IPS-15b (cell line): ENCODE data around the gene STK39.

Experiments used
- H3K27me3 ChIP-seq: one replicate; pipeline ENCODE4 v1.6.1; 2013; ENCODE audit warnings: low read length; ENCODE audit not compliant: control insufficient read depth, insufficient read depth
- H3K36me3 ChIP-seq: one replicate; pipeline ENCODE4 v1.6.1; 2013; ENCODE audit warnings: low read length; ENCODE audit not compliant: control insufficient read depth, insufficient read depth
- H3K4me1 ChIP-seq: one replicate; pipeline ENCODE4 v1.6.1; 2013; ENCODE audit warnings: mild to moderate bottlenecking, low read length; ENCODE audit not compliant: control insufficient read depth, insufficient read depth
- H3K4me3 ChIP-seq: one replicate; pipeline ENCODE4 v1.5.1; 2013; ENCODE audit warnings: low read depth, low read length
- H3K9ac ChIP-seq: one replicate; pipeline ENCODE4 v1.6.1; 2013; ENCODE audit warnings: low read depth, mild to moderate bottlenecking, low read length
- H3K9me3 ChIP-seq: one replicate; pipeline ENCODE4 v1.6.1; 2013; ENCODE audit warnings: mild to moderate bottlenecking, low read length; ENCODE audit not compliant: control insufficient read depth, insufficient read depth

STK39 gene

GRCh38 chr2:168146892-168147810, 100.2 kb downstream of the STK39 start:
- Histone ChIP-seq H3K27me3 (no peaks in the 10 kb centered on the region), H3K4me3 (no peak overlapping the region), H3K36me3 (no peaks in the 10 kb centered on the region), H3K4me1 (no peaks in the 10 kb centered on the region), H3K9ac (no peak overlapping the region), H3K9me3 (no peaks in the 10 kb centered on the region)

DNA sequence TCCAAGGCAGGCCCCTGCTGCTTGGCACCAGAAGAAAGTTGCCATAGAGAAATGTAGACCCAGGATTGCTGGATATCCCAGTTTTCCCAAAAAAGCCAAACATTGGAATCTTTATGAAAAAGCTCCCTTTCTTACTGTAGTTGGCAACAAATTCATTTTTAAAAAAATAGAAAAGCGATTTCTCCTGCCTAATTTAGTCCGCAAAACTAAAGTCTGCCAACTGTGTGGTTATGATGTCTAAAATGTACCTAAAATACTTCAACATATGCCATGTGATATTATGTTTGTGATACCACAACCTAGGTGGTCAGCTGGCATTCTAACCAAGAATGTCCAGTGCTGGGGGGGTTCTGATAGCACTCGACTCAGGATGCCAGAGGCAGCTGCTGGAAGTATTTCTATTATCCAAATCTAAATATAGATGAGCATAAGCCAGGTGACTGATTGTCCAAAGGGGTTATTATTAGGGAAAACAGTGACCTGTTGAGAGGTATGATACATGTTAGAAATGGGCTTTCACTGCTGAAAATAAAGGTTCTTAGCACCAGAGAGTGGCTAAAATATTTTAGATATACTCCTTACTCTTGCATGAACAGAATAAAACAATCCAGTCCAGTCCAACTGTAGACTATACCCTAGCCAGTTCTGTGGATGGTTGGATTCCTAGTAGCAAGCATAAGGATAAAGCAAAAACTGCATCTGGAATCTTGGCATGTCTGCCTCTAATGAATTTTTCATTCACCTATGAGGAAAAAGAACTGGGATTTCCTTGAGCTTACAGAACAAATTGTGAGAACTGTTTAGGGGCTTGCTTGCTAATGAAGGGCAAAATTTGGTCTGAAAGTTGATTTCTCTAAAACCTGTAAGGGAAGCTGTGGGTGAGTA, 101.7 kb downstream of the STK39 start:
- no peak overlapping the region for H3K4me3 ChIP-seq
- H3K27me3 ChIP-seq, result no peaks in the 10 kb centered on the region
- no peak overlapping the region for H3K9ac ChIP-seq
- H3K4me1 ChIP-seq, result no peaks in the 10 kb centered on the region
- H3K36me3 ChIP-seq, result no peaks in the 10 kb centered on the region
- no peaks in the 10 kb centered on the region for H3K9me3 ChIP-seq

- Histone ChIP-seq H3K27me3 (no peaks in the 10 kb centered on the region), H3K36me3 (no peaks in the 10 kb centered on the region), H3K9me3 (no peaks in the 10 kb centered on the region), H3K4me1 (no peaks in the 10 kb centered on the region), H3K4me3 (no peak overlapping the region), H3K9ac (no peak overlapping the region)
These were observed 102.4 kb downstream of the STK39 start for GRCh38 chr2:168145011-168145410.

DNA sequence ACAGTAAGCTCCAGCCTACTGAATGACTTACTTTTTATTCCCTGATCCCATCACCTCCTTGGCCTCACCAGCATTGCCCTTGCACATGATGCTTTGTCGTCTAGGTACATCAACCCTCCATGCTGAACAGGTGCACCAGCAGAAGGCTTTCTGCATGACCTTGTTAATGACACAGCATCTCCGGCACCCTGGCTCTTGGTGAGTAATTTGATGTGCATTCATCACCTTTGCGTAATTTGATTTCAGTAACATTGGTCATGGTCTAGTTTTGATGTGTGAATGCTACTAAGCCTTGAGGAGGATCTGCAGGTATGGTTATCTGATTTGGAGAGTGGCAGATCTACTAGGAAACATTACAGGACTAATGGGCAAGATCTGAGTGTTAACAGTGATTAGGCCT, 103.6 kb downstream of the STK39 start:
- Histone ChIP-seq H3K27me3 (no peaks in the 10 kb centered on the region), H3K4me1 (peaks cover 3% of the 10 kb centered on the region), H3K36me3 (no peaks in the 10 kb centered on the region), H3K9ac (no peak overlapping the region), H3K9me3 (no peaks in the 10 kb centered on the region), H3K4me3 (no peak overlapping the region)

GRCh38 chr2:168140892-168141291, 106.5 kb downstream of the STK39 start:
- H3K9ac ChIP-seq, result no peak overlapping the region
- H3K4me1 ChIP-seq, result peaks cover 20% of the 10 kb centered on the region
- H3K36me3 ChIP-seq, result no peaks in the 10 kb centered on the region
- H3K9me3 ChIP-seq, result no peaks in the 10 kb centered on the region
- H3K4me3 ChIP-seq, result no peak overlapping the region
- H3K27me3 ChIP-seq, result no peaks in the 10 kb centered on the region

DNA sequence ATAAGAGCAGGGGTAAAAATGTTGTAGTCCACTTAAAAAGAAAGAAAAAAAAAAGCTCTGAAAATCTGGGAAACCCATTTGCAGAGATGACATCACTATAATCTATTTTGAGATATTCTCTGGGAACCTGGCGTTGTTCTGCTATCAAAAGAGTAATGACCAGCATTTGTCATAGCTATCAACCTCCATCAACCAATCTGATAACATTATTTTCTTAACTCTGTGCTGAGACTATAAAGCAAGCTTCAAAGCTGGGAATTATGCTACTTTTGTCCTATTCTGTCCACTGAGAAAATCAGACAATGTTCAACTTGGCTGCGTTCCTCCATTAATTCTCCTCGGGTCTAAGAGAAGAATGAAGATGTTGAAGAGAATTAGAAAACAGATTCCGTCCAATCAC, 107.5 kb downstream of the STK39 start:
- Histone ChIP-seq H3K27me3 (no peaks in the 10 kb centered on the region), H3K9me3 (no peaks in the 10 kb centered on the region), H3K4me1 (peaks cover 20% of the 10 kb centered on the region), H3K9ac (no peak overlapping the region), H3K36me3 (no peaks in the 10 kb centered on the region), H3K4me3 (no peak overlapping the region)

- Histone ChIP-seq H3K9ac (no peak overlapping the region), H3K4me1 (peaks cover 20% of the 10 kb centered on the region), H3K4me3 (no peak overlapping the region), H3K27me3 (no peaks in the 10 kb centered on the region), H3K9me3 (no peaks in the 10 kb centered on the region), H3K36me3 (no peaks in the 10 kb centered on the region)
These were observed 108.5 kb downstream of the STK39 start for GRCh38 chr2:168138901-168139300.

DNA sequence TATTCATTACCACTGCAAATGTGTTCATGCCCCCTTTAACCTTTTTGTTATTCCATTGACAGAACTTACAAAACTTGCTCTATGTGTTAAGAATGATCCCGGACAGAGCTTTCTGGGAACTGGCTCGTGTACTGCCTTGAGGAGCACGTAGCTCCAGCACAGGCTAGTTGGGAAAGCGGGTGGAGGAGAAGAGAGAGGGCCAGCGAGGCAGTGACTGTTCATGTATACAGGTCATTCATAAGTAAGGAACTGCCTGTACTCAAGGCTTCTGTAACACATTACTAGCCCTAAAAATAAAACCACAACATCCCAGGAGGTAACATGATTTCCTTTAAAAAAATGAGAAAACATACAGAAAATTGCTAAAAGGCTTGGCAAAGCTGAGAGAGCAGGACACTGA, 109.0 kb downstream of the STK39 start:
- H3K36me3 ChIP-seq, result no peaks in the 10 kb centered on the region
- H3K27me3 ChIP-seq, result no peaks in the 10 kb centered on the region
- no peak overlapping the region for H3K9ac ChIP-seq
- H3K4me1 ChIP-seq, result peaks cover 20% of the 10 kb centered on the region
- no peak overlapping the region for H3K4me3 ChIP-seq
- H3K9me3 ChIP-seq, result no peaks in the 10 kb centered on the region

DNA sequence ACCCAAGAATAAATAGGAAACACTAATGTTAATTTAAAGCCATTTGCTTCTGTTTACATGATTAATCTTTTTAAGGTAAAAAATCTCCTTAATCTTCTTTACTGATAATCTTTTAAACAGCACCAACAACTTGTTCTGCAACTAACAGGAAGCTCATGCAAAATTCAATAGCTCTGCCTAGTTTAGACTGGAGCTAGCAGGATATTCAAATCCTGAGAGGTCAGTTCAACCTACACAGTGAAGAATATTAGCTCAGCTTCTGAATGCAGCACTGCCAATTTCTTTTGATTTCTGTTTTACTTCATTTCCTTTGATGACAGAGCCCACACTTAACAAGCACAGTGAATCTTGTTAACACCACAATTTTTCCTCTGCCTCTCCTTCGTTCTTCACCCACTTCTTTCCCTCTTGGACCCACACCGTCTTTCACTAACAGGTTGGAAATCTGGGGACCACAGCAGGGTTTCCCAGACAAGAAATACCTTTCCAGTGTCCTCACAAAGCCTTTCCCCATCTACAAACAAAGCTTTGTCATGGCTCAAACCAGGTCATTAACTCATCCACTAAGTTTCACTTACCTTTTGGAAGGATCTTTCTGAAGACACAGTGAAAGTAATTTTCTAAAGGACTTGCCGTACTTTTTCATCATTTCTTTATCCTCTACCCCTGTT, 109.8 kb downstream of the STK39 start:
- no peaks in the 10 kb centered on the region for H3K9me3 ChIP-seq
- no peak overlapping the region for H3K9ac ChIP-seq
- H3K27me3 ChIP-seq, result no peaks in the 10 kb centered on the region
- no peaks in the 10 kb centered on the region for H3K36me3 ChIP-seq
- no peak overlapping the region for H3K4me3 ChIP-seq
- H3K4me1 ChIP-seq, result peaks cover 20% of the 10 kb centered on the region

- H3K36me3 ChIP-seq, result no peaks in the 10 kb centered on the region
- peaks cover 20% of the 10 kb centered on the region for H3K4me1 ChIP-seq
- H3K9ac ChIP-seq, result no peak overlapping the region
- no peak overlapping the region for H3K4me3 ChIP-seq
- no peaks in the 10 kb centered on the region for H3K27me3 ChIP-seq
- H3K9me3 ChIP-seq, result no peaks in the 10 kb centered on the region
These were observed 110.9 kb downstream of the STK39 start for GRCh38 chr2:168136392-168136977.

DNA sequence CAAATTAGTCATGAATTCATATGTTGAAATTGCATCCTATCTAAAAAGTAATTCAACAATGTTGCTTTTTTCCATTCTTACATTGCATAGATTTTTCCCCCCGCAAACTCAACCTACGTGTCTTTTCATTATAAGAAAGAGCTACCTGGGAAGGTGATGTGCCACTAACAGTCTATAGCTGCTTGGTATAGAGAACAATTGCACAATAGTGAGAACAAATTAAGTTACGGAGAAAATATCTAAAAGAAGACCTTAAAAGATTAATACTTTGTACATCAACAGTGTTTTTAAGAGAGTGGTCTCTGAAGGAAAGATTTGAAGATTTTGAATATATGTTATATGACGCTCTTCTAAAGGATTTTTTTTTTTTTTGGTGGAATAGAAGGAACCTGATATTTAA, 111.8 kb downstream of the STK39 start:
- Histone ChIP-seq H3K9me3 (no peaks in the 10 kb centered on the region), H3K9ac (no peak overlapping the region), H3K4me1 (peaks cover 20% of the 10 kb centered on the region), H3K27me3 (no peaks in the 10 kb centered on the region), H3K4me3 (no peak overlapping the region), H3K36me3 (no peaks in the 10 kb centered on the region)
